ENCODE measurements around the gene LCN9.

Gene LCN9

GRCh38 chr9:135701067-135701958 is 38.2 kb downstream of the LCN9 start:
- DNase-seq, result peak; percentile 20

- DNase-seq, result peak; percentile 65
These were observed 39.0 kb downstream of the LCN9 start, which contains the start of gene KCNT1 for GRCh38 chr9:135701959-135702721. KCNT1 (plus strand) TSS chr9:135702185; CDS start chr9:135702259, 74 bp downstream.

GRCh38 chr9:135703726-135704125 is 40.6 kb downstream of the LCN9 start:
- no peak for DNase-seq

GRCh38 chr9:135704483-135704882 is 41.4 kb downstream of the LCN9 start:
- DNase-seq, result no peak

GRCh38 chr9:135705376-135705775 is 42.3 kb downstream of the LCN9 start:
- DNase-seq, result no peak

GRCh38 chr9:135706288-135706687 is 43.2 kb downstream of the LCN9 start:
- no peak for DNase-seq

GRCh38 chr9:135707252-135708138 is 44.4 kb downstream of the LCN9 start:
- no peak for DNase-seq

- no peak for DNase-seq
These were observed 45.1 kb downstream of the LCN9 start for GRCh38 chr9:135708164-135708563.

- no peak for DNase-seq
These were observed 48.3 kb downstream of the LCN9 start for GRCh38 chr9:135711391-135711790.

- DNase-seq, result no peak
These were observed 48.8 kb downstream of the LCN9 start for GRCh38 chr9:135711881-135712280.

GRCh38 chr9:135712613-135713295 is 49.6 kb downstream of the LCN9 start:
- no peak for DNase-seq

GRCh38 chr9:135714242-135715055 is 51.3 kb downstream of the LCN9 start:
- DNase-seq, result no peak

- no peak for DNase-seq
These were observed 52.0 kb downstream of the LCN9 start for GRCh38 chr9:135715056-135715595.

GRCh38 chr9:135716045-135716444 is 52.9 kb downstream of the LCN9 start:
- no peak for DNase-seq

Measured in activated T-cell treated with anti-CD3 and anti-CD28 coated beads, Interleukin-2, amount 50 U/mL, for 1 hour (primary cell).